ENCODE results near the gene CHSY1.

GRCh38 chr15:101275018-101275417, 23.2 kb upstream of the CHSY1 start:
- TF ChIP-seq, protein P1, sequence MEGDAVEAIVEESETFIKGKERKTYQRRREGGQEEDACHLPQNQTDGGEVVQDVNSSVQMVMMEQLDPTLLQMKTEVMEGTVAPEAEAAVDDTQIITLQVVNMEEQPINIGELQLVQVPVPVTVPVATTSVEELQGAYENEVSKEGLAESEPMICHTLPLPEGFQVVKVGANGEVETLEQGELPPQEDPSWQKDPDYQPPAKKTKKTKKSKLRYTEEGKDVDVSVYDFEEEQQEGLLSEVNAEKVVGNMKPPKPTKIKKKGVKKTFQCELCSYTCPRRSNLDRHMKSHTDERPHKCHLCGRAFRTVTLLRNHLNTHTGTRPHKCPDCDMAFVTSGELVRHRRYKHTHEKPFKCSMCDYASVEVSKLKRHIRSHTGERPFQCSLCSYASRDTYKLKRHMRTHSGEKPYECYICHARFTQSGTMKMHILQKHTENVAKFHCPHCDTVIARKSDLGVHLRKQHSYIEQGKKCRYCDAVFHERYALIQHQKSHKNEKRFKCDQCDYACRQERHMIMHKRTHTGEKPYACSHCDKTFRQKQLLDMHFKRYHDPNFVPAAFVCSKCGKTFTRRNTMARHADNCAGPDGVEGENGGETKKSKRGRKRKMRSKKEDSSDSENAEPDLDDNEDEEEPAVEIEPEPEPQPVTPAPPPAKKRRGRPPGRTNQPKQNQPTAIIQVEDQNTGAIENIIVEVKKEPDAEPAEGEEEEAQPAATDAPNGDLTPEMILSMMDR (IDR thresholded peaks at IDR 0.05) = no peak
- TF ChIP-seq POLR2AphosphoS5 (IDR thresholded peaks at IDR 0.05) (no peak), POLR2A (IDR thresholded peaks at IDR 0.05; ENCODE audit: low read depth) (no peak)
